Glomerular endothelial cell (primary cell): ENCODE data around the gene PKNOX2. TPM values are rescaled to one million over a fixed set of nuclear protein-coding genes. Genes with fewer than 3 reads are reported as not detected.

Source experiments
- DNase-seq: peaks from one replicate; pipeline ENCODE4 v3.0.0-alpha.2; 2011; ENCODE audit warnings: low read depth, low spot score; ENCODE audit errors: extremely low read depth
- total RNA-seq: library from RNA; depleted of rRNA; stranded (reverse); fragments of >200 nt; gene quantifications from 2 replicates; pipeline ENCODE4 v1.2.3, GENCODE V29; 2015

The PKNOX2 gene
- total RNA-seq, 1 donor from 2014 or later: 0.76 TPM

DNA sequence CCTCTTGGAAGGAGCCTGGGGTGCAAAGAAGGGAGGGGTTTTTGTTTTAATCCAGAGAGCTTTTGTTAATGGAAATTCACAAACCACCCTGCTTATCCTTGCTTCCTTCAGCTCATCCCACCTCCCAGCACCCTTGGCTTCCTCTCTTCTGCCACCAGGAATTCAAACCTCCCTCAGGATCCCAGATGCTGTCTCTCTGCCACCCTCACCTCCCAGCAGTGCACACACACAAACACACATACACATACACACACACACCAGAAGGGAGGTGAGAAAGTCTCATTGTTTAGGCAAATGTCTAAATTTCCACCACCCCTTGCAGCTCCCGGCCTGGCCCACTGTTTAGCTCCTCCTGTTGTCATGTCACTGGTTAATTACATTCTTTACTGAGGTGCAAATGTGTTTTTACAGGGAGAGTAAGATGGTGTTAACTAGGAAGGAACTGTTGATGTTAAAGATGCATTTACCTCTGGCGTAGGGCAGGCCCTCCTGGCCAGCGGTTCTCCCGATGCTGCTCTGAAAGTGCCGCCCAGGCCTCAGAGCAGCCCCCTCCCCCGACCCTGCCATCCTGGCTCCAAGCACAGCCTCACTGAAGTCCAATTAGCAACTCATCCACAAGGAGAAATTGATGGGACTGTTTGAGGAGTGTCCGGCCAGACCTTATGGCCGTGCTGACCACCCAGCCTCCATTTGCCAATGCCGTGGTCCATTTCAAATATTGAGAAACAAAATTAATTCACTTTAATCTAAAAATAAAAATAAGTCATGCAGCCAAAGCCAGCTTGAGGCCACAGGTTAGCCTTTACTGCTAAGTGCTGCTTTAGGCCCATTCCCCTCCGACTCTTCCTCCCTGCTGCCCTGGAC is 166.1 kb downstream of the PKNOX2 start:
- no peak for DNase-seq

DNA sequence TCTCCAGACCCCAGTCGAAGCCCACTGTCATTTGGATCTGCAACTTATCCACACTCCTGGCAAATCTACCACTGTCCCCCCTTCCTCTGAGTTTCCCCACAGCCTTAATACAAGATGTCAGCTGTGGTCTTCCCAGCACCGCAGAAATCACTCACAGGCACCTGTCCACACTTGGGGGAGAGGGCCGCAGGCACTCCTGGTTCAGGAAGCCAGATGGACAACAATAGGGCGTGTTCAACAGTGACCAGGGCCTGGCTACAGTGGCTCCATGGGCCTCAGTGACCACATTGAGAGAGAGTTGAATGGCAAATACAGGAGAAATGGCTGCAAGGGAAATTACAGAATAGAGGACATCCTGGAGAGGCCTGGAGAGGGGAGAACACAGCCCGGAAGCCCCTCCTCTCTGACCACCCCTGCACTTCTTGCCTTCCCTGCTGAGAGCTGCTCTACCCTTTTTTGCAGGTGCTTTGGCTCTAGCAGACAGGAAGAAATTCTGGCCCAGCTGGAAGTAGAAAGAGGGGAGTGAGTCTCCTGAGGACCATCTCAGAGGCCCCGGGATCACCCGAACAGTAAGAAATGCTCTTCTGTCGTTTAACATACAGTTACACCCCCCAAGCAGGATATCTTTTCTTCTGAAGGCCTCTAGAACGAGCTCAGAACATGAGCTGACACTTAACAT is 166.9 kb downstream of the PKNOX2 start:
- no peak for DNase-seq

- no peak for DNase-seq
Observed at GRCh38 chr11:125332821-125333220, 168.3 kb downstream of the PKNOX2 start.

GRCh38 chr11:125333354-125334073 is 169.0 kb downstream of the PKNOX2 start:
- DNase-seq: no peak

GRCh38 chr11:125335106-125335505 is 170.6 kb downstream of the PKNOX2 start:
- DNase-seq: no peak

DNA sequence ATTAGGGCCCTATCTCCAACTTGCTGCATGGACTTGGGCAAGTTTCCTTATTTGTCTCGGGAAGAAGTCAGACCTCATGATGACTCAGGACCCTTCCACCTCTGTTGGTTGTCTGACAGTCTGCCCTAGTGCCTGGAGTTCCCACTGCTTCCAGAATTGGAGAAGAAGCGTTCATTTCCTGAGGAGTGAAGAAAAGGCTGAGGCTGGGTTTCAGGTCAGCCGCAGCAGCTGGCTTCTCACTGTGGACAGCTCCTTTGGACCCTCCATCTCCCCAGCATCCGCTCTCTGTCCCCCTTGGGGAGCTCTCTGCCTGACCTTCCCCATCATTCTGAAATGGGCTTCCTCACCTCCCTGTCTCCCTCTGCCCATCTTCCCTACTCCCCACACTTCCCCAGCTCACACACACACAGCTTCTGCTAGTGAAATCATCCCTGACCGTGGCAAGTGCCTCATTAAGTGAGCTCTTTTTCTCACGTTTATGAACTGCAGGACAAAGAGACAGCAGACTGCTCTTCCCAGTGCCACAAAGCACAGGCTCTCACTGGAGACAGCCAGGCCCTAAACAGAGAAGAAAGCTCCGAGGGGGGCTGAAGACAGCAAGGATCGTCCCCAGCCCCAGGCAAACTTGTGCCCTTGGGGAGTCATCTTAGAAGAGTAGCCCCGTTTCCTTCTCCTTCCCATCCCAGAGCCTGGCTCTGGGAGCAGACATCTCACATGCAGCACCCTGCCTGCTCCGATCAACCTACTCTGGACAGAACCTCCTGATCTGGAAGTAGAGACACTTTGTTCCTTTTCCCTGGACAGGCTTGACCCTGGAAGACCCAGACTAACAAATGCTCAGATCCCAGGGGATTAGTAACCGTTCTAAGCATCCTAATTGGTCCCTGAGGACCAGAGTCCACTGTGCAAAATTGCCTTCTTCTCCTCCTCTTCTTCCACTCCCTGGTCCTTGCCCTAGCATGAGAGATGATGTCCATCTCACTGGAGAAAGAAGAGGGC is 173.6 kb downstream of the PKNOX2 start:
- DNase-seq: no peak

- DNase-seq: no peak
Observed at GRCh38 chr11:125338886-125339811, 174.6 kb downstream of the PKNOX2 start.

- no peak for DNase-seq
Observed at GRCh38 chr11:125341676-125342075, 177.1 kb downstream of the PKNOX2 start.

GRCh38 chr11:125342281-125342930 is 177.9 kb downstream of the PKNOX2 start:
- no peak for DNase-seq

- DNase-seq: no peak
Observed at GRCh38 chr11:125343086-125343717, 178.7 kb downstream of the PKNOX2 start.

- DNase-seq: no peak
Observed at GRCh38 chr11:125343718-125344131, 179.2 kb downstream of the PKNOX2 start.

DNA sequence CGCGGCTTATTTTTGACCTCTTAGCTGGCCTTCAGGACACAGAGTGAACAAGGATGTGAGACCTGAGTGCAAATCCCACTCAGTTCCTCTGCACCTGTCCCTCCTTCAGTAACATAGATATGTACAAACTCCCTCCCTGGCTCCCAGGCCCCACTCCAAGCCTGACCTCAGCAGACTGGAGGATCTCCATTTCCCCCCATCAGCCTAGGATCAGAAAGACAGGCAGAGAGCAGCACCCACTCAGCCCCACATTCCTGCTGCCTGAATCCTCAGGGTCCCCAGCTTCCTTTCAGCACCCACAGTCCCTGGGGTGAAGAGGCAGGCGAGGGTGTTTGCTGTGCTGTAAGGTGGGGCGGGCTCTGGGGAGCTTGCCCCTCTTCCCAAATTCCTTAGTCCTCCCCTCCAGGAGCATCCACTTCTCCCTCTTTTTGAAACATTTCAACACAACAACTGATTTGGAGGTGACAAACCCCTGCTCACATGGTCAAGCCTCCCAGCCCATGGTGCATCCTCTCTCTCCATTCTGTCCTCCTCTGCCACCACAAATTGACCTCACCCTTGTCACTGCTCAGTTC is 180.4 kb downstream of the PKNOX2 start:
- DNase-seq: no peak

- DNase-seq: no peak
Observed at GRCh38 chr11:125345421-125346178, 181.0 kb downstream of the PKNOX2 start.

GRCh38 chr11:125346179-125346530 is 181.6 kb downstream of the PKNOX2 start:
- no peak for DNase-seq

GRCh38 chr11:125346565-125347260 is 182.2 kb downstream of the PKNOX2 start:
- no peak for DNase-seq

- no peak for DNase-seq
Observed at GRCh38 chr11:125347261-125347585, 182.7 kb downstream of the PKNOX2 start.
